ENCODE results near the gene PRKCA. TPM values are rescaled to one million over a fixed set of nuclear protein-coding genes. Genes with fewer than 3 reads are reported as not detected.

PRKCA gene
- total RNA-seq, 2 experiments from 2014 or later = 84.4 to 87.9 TPM

DNA sequence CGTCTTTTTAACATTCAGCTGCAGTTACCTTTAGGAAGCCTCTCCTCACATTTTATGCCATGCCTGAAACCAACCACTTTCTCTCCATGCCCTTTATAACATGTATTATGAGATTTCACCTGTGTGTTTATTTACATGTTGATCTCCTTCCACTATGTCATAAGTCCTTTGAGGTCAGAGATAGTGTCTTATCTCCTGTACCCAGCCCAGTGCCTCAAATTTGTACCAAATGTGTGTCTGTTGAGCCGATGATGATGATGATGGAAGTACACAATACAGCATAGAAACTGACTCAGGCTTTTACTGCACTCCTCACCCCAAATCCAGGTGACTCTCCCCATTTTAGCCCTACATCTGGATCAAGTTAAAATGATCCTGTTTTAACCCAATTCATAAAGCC lies 353.0 kb downstream of the PRKCA start:
- intact Hi-C loops (cut with micrococcal nuclease) = no loop called here
- POLR2A ChIA-PET = interaction anchor here (1.7 kb wide), 1 partner anchor 20 kb away, joined by 4 read pairs; no protein-coding TSS in a partner anchor
- peaks cover 85% of the 10 kb centered on the region for H3K36me3 Mint-ChIP-seq (ENCODE audit: low read depth)
- no peak overlapping the region for H3K4me3 Mint-ChIP-seq
- H3K27ac Mint-ChIP-seq = peak overlapping the region; percentile 70
- CTCF ChIA-PET = interaction anchor here (0.8 kb wide), 1 partner anchor 88 kb away, joined by 3 read pairs; no protein-coding TSS in a partner anchor
- TF ChIP-seq, protein P1, sequence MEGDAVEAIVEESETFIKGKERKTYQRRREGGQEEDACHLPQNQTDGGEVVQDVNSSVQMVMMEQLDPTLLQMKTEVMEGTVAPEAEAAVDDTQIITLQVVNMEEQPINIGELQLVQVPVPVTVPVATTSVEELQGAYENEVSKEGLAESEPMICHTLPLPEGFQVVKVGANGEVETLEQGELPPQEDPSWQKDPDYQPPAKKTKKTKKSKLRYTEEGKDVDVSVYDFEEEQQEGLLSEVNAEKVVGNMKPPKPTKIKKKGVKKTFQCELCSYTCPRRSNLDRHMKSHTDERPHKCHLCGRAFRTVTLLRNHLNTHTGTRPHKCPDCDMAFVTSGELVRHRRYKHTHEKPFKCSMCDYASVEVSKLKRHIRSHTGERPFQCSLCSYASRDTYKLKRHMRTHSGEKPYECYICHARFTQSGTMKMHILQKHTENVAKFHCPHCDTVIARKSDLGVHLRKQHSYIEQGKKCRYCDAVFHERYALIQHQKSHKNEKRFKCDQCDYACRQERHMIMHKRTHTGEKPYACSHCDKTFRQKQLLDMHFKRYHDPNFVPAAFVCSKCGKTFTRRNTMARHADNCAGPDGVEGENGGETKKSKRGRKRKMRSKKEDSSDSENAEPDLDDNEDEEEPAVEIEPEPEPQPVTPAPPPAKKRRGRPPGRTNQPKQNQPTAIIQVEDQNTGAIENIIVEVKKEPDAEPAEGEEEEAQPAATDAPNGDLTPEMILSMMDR (IDR thresholded peaks at IDR 0.05) = no peak
- H3K27me3 Mint-ChIP-seq = no peaks in the 10 kb centered on the region
- peaks cover 7% of the 10 kb centered on the region for H3K9me3 Mint-ChIP-seq
- ATAC-seq (peak; percentile 18), DNase-seq (no peak)
- peaks cover 55% of the 10 kb centered on the region for H3K4me1 Mint-ChIP-seq (ENCODE audit: low read depth)

DNA sequence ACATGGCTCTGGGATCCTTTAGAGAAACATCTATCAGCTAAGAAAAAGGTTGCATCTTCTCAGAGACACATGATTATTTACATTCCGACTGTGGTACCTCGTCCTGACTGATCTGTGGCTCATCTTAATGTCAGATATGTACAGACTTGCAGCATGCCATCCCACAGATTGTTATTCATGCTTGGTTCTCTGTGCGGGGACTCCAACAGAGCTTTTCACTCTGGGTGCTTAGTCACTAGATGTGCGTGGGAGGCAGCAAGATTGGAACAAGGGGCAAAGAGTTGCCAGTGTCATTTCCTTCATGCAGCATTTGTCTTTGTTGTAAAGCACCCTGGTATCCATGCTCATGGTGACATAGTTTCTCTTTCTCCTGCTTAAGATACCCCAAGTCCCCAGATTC lies 353.4 kb downstream of the PRKCA start:
- ATAC-seq (peak; percentile 90), DNase-seq (peak; percentile 85)
- H3K4me3 Mint-ChIP-seq = no peak overlapping the region
- H3K4me1 Mint-ChIP-seq (ENCODE audit: low read depth) = peaks cover 55% of the 10 kb centered on the region
- POLR2A ChIA-PET = interaction anchor here (1.7 kb wide), 1 partner anchor 20 kb away, joined by 4 read pairs; no protein-coding TSS in a partner anchor
- CTCF ChIA-PET = interaction anchor here (0.8 kb wide), 1 partner anchor 89 kb away, joined by 3 read pairs; no protein-coding TSS in a partner anchor
- H3K27ac Mint-ChIP-seq = peak overlapping the region; percentile 70
- H3K9me3 Mint-ChIP-seq = peaks cover 7% of the 10 kb centered on the region
- TF ChIP-seq, protein P1 (IDR thresholded peaks at IDR 0.05) = no peak
- intact Hi-C loops (cut with micrococcal nuclease) = no loop called here
- no peaks in the 10 kb centered on the region for H3K27me3 Mint-ChIP-seq
- H3K36me3 Mint-ChIP-seq (ENCODE audit: low read depth) = peaks cover 82% of the 10 kb centered on the region

DNA sequence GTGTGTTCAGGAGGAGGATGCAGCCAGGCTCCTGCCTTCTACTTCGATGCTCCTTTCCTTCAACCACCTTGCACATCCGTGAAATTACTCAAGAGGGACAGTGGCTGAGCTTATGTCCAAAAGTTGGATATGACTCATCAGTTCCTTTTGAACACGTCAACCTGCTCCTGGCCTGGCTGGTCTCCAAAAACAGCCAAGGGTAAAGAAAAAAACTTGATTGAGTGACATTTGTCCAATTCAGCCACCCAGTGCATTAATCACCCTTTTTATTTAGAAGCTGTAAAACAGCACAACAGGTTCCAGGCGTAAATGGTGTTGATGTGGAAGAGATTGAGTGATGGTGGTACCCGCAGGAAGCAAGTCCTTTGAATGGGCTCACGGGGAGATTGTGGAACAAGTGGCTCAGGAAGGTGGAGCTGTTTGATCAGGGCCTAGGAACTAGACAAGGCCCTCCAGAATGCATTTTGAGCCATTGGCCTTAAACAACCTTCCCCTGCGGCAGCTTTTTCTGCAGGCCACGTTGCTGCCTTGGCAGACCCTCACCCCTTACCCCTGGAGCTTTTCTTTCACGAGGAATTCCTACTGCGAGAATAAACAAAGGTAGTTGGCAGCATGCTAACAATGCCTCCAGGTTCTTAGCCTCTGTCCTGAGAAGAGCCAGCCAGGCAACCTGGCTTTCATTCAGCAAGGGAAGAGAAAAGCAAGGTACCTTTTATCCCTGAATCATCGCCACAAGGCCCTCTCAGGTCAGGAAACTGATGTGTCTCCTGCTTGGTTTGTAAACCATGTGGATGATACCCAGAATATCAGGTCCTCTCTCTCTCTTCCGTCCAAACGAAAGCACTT lies 359.2 kb downstream of the PRKCA start:
- no peaks in the 10 kb centered on the region for H3K27me3 Mint-ChIP-seq
- peaks cover 54% of the 10 kb centered on the region for H3K36me3 Mint-ChIP-seq (ENCODE audit: low read depth)
- ATAC-seq (peak; percentile 14), DNase-seq (peak; percentile 17)
- intact Hi-C loops (cut with micrococcal nuclease) = no loop called here
- POLR2A ChIA-PET = interaction anchor here (1.1 kb wide), 1 partner anchor 11 kb away, joined by 4 read pairs; no protein-coding TSS in a partner anchor
- peaks cover 47% of the 10 kb centered on the region for H3K4me1 Mint-ChIP-seq (ENCODE audit: low read depth)
- H3K27ac Mint-ChIP-seq = no peak overlapping the region
- peaks cover 7% of the 10 kb centered on the region for H3K9me3 Mint-ChIP-seq
- CTCF ChIA-PET = interaction anchor here (1.2 kb wide), 1 partner anchor 11 kb away, joined by 3 read pairs; no protein-coding TSS in a partner anchor
- no peak overlapping the region for H3K4me3 Mint-ChIP-seq
- TF ChIP-seq, protein P1 (IDR thresholded peaks at IDR 0.05) = no peak

DNA sequence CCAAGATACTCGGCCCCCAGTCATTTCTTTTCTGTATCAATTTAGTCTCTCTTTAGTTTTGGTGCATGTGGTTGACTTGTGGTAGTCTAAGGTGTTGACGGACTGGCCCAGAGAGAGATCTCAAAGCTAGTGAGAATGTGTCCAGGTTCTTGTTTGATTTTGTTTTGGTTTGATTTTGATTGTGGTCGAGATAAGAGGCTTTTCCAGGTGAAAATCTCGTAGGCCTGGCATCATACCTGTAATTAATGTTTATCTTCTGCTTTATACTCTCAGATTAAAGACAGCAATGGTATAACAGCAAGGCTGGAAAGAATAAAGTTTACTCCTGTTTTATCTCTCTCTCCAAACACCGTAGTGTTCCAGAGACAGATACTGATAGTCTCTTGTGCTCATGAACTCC lies 360.1 kb downstream of the PRKCA start:
- ATAC-seq = no peak
- Mint-ChIP-seq H3K4me3 (no peak overlapping the region), H3K27ac (no peak overlapping the region), H3K36me3 (ENCODE audit: low read depth) (peaks cover 53% of the 10 kb centered on the region), H3K4me1 (ENCODE audit: low read depth) (peaks cover 50% of the 10 kb centered on the region), H3K9me3 (peaks cover 5% of the 10 kb centered on the region), H3K27me3 (no peaks in the 10 kb centered on the region)
- intact Hi-C loops (cut with micrococcal nuclease) = no loop called here
- ChIA-PET CTCF (interaction anchor here (1.2 kb wide), 1 partner anchor 11 kb away, joined by 3 read pairs; no protein-coding TSS in a partner anchor), POLR2A (interaction anchor here (0.8 to 1.1 kb wide), 2 partner anchors 12 to 811 kb away, joined by 3 to 4 read pairs; no protein-coding TSS in a partner anchor)
- no peak for DNase-seq
- TF ChIP-seq, protein P1 (IDR thresholded peaks at IDR 0.05) = no peak
